ENCODE measurements around the gene TPRKB. TPM values are rescaled to one million over a fixed set of nuclear protein-coding genes. Genes with fewer than 3 reads are reported as not detected.

The TPRKB gene
- total and polyA plus RNA-seq, 8 donors: 3.1 to 76.0 (median 31.4) TPM; not detected in 1

GRCh38 chr2:73746015-73746876 is 9.1 kb upstream of the TPRKB start:
- TF ChIP-seq CTCF (IDR thresholded peaks at IDR 0.05) (no peak), POLR2AphosphoS5 (IDR thresholded peaks at IDR 0.05) (peak in 1 of 3 donors; percentile 13), EP300 (IDR thresholded peaks at IDR 0.05) (no peak), POLR2A (IDR thresholded peaks at IDR 0.05) (no peak)
- Histone ChIP-seq H3K27me3 (no peaks in the 10 kb centered on the region), H3K4me3 (no peak overlapping the region), H3K36me3 (peaks cover 11 to 65% (median 55%) of the 10 kb centered on the region in 4 donors), H3K27ac (no peak overlapping the region), H3K4me1 (no peaks in the 10 kb centered on the region), H3K9me3 (no peaks in the 10 kb centered on the region)
- no peak for DNase-seq
- intact Hi-C loops (cut with DNase I; ENCODE audit: low total_unique reads): no loop called here
- WGBS, 5 donors: 90 to 94% (median 91%) methylated on average over 11 of the region's 11 CpGs

- Histone ChIP-seq H3K27me3 (no peaks in the 10 kb centered on the region), H3K36me3 (peaks cover 0 to 29% (median 25%) of the 10 kb centered on the region in 4 donors), H3K4me3 (no peak overlapping the region), H3K27ac (no peak overlapping the region), H3K4me1 (peaks cover 7 to 19% (median 17%) of the 10 kb centered on the region in 4 donors), H3K9me3 (no peaks in the 10 kb centered on the region)
- intact Hi-C loops (cut with DNase I; ENCODE audit: low total_unique reads): no loop called here
- DNase-seq: no peak
- no peak for TF ChIP-seq CTCF (IDR thresholded peaks at IDR 0.05)
- TF ChIP-seq EP300 (IDR thresholded peaks at IDR 0.05): no peak
- no peak for TF ChIP-seq POLR2A (IDR thresholded peaks at IDR 0.05)
- no peak for TF ChIP-seq POLR2AphosphoS5 (IDR thresholded peaks at IDR 0.05)
- WGBS, 5 donors: 84 to 94% (median 92%) methylated on average over 2 of the region's 2 CpGs
Measured at GRCh38 chr2:73740767-73741166, 3.6 kb upstream of the TPRKB start.

GRCh38 chr2:73739101-73739500 is 2.0 kb upstream of the TPRKB start:
- Histone ChIP-seq H3K4me1 (peaks cover 7 to 28% (median 22%) of the 10 kb centered on the region in 4 donors), H3K36me3 (peaks cover 0 to 21% (median 18%) of the 10 kb centered on the region in 4 donors), H3K4me3 (no peak overlapping the region), H3K9me3 (no peaks in the 10 kb centered on the region), H3K27me3 (no peaks in the 10 kb centered on the region), H3K27ac (no peak overlapping the region)
- no peak for DNase-seq
- 89 to 97% (median 95%) methylated on average over 3 of the region's 3 CpGs for WGBS, 5 donors
- intact Hi-C loops (cut with DNase I; ENCODE audit: low total_unique reads): no loop called here
- TF ChIP-seq POLR2A (IDR thresholded peaks at IDR 0.05) (no peak), EP300 (IDR thresholded peaks at IDR 0.05) (no peak), POLR2AphosphoS5 (IDR thresholded peaks at IDR 0.05) (no peak), CTCF (IDR thresholded peaks at IDR 0.05) (no peak)

- TF ChIP-seq POLR2A (IDR thresholded peaks at IDR 0.05): no peak
- Histone ChIP-seq H3K27me3 (no peaks in the 10 kb centered on the region), H3K36me3 (peaks cover 13 to 34% (median 34%) of the 10 kb centered on the region in 4 donors), H3K4me1 (peaks cover 7 to 28% (median 22%) of the 10 kb centered on the region in 4 donors), H3K9me3 (no peaks in the 10 kb centered on the region), H3K4me3 (peak overlapping the region; percentile 57 to 96 (median 88)), H3K27ac (peak overlapping the region in 4 of 5 donors; percentile 69 to 86 (median 80))
- no peak for DNase-seq
- intact Hi-C loops (cut with DNase I; ENCODE audit: low total_unique reads): no loop called here
- WGBS, 5 donors: 10 to 15% (median 11%) methylated on average over 8 of the region's 8 CpGs
Measured at GRCh38 chr2:73736378-73736777, 767 bp downstream of the TPRKB start.

- Histone ChIP-seq H3K27me3 (no peaks in the 10 kb centered on the region), H3K4me3 (no peak overlapping the region), H3K4me1 (peaks cover 0 to 13% (median 3%) of the 10 kb centered on the region in 4 donors), H3K36me3 (peaks cover 24 to 73% (median 70%) of the 10 kb centered on the region in 4 donors), H3K27ac (no peak overlapping the region), H3K9me3 (no peaks in the 10 kb centered on the region)
- WGBS, 5 donors: 70 to 90% (median 81%) methylated on average over 4 of the region's 4 CpGs
- TF ChIP-seq EP300 (IDR thresholded peaks at IDR 0.05): no peak
- TF ChIP-seq CTCF (IDR thresholded peaks at IDR 0.05): no peak
- TF ChIP-seq POLR2A (IDR thresholded peaks at IDR 0.05): no peak
- TF ChIP-seq POLR2AphosphoS5 (IDR thresholded peaks at IDR 0.05): no peak
- peak in 1 of 2 donors; percentile 38 for DNase-seq
- intact Hi-C loops (cut with DNase I; ENCODE audit: low total_unique reads): no loop called here
Measured at GRCh38 chr2:73730810-73731209, 6.3 kb downstream of the TPRKB start.

Data from stomach (tissue), 9 donors.